NCI-H345 treated with DMSO at 0.1 percent for 48 hours (cell line): Measurements from ENCODE around the gene KLF7.

Experiments
- DNase-seq: peaks from one replicate; lab custom pipeline; 2025; ENCODE audit not compliant: unreplicated experiment; lab: John Stamatoyannopoulos, UW

Gene KLF7

GRCh38 chr2:207129821-207130220 lies 35.9 kb downstream of the KLF7 start:
- DNase-seq: no peak

- DNase-seq: no peak
These were observed 36.9 kb downstream of the KLF7 start for GRCh38 chr2:207128867-207129266.

GRCh38 chr2:207126724-207127308 lies 38.9 kb downstream of the KLF7 start:
- no peak for DNase-seq

GRCh38 chr2:207123776-207124391 lies 41.9 kb downstream of the KLF7 start:
- DNase-seq: no peak

- DNase-seq: no peak
These were observed 42.4 kb downstream of the KLF7 start for GRCh38 chr2:207123335-207123744.

- DNase-seq: no peak
These were observed 43.0 kb downstream of the KLF7 start for GRCh38 chr2:207122651-207123334.

GRCh38 chr2:207121784-207122183 lies 44.0 kb downstream of the KLF7 start:
- no peak for DNase-seq

- no peak for DNase-seq
These were observed 46.7 kb downstream of the KLF7 start for GRCh38 chr2:207119048-207119447.

GRCh38 chr2:207117668-207118067 lies 48.1 kb downstream of the KLF7 start:
- DNase-seq: no peak

GRCh38 chr2:207115715-207116364 lies 49.9 kb downstream of the KLF7 start:
- no peak for DNase-seq

- DNase-seq: no peak
These were observed 52.3 kb downstream of the KLF7 start for GRCh38 chr2:207113414-207113813.

- no peak for DNase-seq
These were observed 53.0 kb downstream of the KLF7 start for GRCh38 chr2:207112785-207113184.

- DNase-seq: no peak
These were observed 53.4 kb downstream of the KLF7 start for GRCh38 chr2:207112383-207112782.

GRCh38 chr2:207111757-207112156 lies 54.0 kb downstream of the KLF7 start:
- no peak for DNase-seq

GRCh38 chr2:207110715-207111114 lies 55.0 kb downstream of the KLF7 start:
- no peak for DNase-seq

GRCh38 chr2:207110310-207110709 lies 55.4 kb downstream of the KLF7 start:
- no peak for DNase-seq

GRCh38 chr2:207109768-207110167 lies 56.0 kb downstream of the KLF7 start:
- DNase-seq: no peak

GRCh38 chr2:207108440-207108839 lies 57.3 kb downstream of the KLF7 start:
- DNase-seq: no peak

- no peak for DNase-seq
These were observed 58.2 kb downstream of the KLF7 start for GRCh38 chr2:207107551-207107950.

GRCh38 chr2:207107131-207107530 lies 58.6 kb downstream of the KLF7 start:
- DNase-seq: no peak

- no peak for DNase-seq
These were observed 62.6 kb downstream of the KLF7 start for GRCh38 chr2:207103132-207103531.

GRCh38 chr2:207101984-207102383 lies 63.8 kb downstream of the KLF7 start:
- DNase-seq: no peak
